ENCODE measurements around the gene TSPAN18. TPM values are rescaled to one million over a fixed set of nuclear protein-coding genes. Genes with fewer than 3 reads are reported as not detected.
A peak's percentile ranks its signal among the peaks of the same experiment; 100 is the strongest.

The TSPAN18 gene
- total and polyA plus RNA-seq, 2 donors from 2014 or later: 13.8 to 38.1 TPM

DNA sequence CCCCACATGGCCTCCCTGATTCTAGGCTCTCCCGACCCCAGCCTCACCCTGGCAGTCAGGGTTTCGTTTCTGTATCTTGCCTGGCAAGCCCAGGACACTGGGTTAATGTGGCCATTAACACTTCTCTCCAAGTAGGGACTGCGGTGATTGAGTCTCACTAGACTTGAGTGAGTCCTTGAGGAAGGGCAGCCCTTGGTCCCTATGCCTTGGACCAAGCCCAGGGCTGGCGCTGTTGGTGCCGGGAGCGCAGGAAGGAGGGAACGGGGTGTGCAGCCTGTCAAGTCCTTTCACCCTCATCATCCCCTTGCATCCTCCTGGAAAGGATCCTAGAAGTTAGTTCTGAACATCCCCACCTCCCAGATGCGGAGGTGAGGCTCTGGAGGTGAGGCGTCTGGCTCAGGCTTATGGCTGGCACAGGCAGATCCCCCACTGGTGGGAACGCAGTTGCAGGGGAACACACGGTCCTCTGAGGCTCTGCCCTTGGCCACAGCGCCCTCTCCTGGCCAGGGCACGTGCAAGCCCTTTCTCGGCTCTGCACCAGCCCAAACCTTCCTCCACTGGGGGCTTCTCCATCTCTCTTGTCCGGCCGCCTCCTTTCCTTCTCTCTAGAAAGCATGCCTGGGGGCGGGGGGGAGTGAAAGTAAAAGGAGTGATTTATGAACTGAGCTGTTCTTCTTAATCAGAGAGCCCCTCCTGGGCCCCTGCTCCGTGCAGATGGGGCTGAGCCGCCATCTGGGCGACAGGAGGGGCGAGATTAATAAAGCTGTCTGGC lies 167.3 kb downstream of the TSPAN18 start:
- DNase-seq (peak in 4 of 5 donors; percentile 85 to 92 (median 89)), FAIRE-seq (no peak)
- H3K9me3 ChIP-seq (ENCODE audit: control insufficient read depth in 2 of 3, insufficient read depth in 1 of 3, low read length in 3 of 3): peaks cover 0 to 5% (median 0%) of the 10 kb centered on the region in 3 donors
- H3K27ac ChIP-seq (ENCODE audit: low read depth in 2 of 2, low read length in 2 of 2): no peak overlapping the region
- no peaks in the 10 kb centered on the region for H3K36me3 ChIP-seq (ENCODE audit: control insufficient read depth in 2 of 3, insufficient read depth in 3 of 3, low read length in 3 of 3)
- intact Hi-C loops (cut with DNase I): no loop called here
- TF ChIP-seq, protein P1, sequence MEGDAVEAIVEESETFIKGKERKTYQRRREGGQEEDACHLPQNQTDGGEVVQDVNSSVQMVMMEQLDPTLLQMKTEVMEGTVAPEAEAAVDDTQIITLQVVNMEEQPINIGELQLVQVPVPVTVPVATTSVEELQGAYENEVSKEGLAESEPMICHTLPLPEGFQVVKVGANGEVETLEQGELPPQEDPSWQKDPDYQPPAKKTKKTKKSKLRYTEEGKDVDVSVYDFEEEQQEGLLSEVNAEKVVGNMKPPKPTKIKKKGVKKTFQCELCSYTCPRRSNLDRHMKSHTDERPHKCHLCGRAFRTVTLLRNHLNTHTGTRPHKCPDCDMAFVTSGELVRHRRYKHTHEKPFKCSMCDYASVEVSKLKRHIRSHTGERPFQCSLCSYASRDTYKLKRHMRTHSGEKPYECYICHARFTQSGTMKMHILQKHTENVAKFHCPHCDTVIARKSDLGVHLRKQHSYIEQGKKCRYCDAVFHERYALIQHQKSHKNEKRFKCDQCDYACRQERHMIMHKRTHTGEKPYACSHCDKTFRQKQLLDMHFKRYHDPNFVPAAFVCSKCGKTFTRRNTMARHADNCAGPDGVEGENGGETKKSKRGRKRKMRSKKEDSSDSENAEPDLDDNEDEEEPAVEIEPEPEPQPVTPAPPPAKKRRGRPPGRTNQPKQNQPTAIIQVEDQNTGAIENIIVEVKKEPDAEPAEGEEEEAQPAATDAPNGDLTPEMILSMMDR (IDR thresholded peaks at IDR 0.05; ENCODE audit: borderline replicate concordance, extremely low read depth, insufficient read depth): peak; percentile 90
- H3K27me3 ChIP-seq (ENCODE audit: control insufficient read depth, insufficient read depth, low read length): no peaks in the 10 kb centered on the region
- peaks cover 0 to 2% (median 0%) of the 10 kb centered on the region in 3 donors for H3K4me1 ChIP-seq (ENCODE audit: control insufficient read depth in 2 of 3, insufficient read depth in 2 of 3, low read depth in 1 of 3, low read length in 3 of 3)
- no peak overlapping the region for H3K9ac ChIP-seq (ENCODE audit: low read length in 3 of 3)
- H3K4me3 ChIP-seq (ENCODE audit: low read length in 3 of 3): no peak overlapping the region

DNA sequence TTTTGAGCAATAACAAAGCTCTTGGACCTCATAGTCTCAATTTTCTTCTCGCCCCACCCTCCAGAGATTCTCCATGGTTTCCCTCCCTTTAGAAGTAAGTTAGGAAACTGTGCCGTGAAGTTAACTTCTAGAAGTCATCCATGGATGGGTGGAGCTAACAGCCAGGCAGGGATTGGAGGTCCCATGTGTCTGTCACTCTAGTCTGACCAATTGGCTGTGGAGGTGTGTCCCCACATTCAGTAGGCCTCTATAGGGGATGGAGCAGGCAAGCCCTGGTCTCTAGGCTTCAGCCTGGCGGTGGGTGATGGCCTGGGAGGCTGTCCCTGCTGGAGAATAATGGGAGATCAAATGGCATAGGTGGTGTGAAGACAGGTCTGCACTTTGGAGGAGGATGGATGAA lies 173.2 kb downstream of the TSPAN18 start:
- intact Hi-C loops (cut with DNase I): loop anchor here (10.0 kb wide), 1 partner anchor 345 kb away; no protein-coding TSS in a partner anchor
- H3K4me3 ChIP-seq (ENCODE audit: low read length in 3 of 3): no peak overlapping the region
- no peaks in the 10 kb centered on the region for H3K4me1 ChIP-seq (ENCODE audit: control insufficient read depth in 2 of 3, insufficient read depth in 2 of 3, low read depth in 1 of 3, low read length in 3 of 3)
- H3K9ac ChIP-seq (ENCODE audit: low read length in 3 of 3): no peak overlapping the region
- no peaks in the 10 kb centered on the region for H3K27me3 ChIP-seq (ENCODE audit: control insufficient read depth, insufficient read depth, low read length)
- H3K27ac ChIP-seq (ENCODE audit: low read depth in 2 of 2, low read length in 2 of 2): no peak overlapping the region
- H3K36me3 ChIP-seq (ENCODE audit: control insufficient read depth in 2 of 3, insufficient read depth in 3 of 3, low read length in 3 of 3): no peaks in the 10 kb centered on the region
- TF ChIP-seq, protein P1 (IDR thresholded peaks at IDR 0.05; ENCODE audit: borderline replicate concordance, extremely low read depth, insufficient read depth): no peak
- DNase-seq (peak in 1 of 5 donors; percentile 56), FAIRE-seq (no peak)
- peaks cover 0 to 5% (median 0%) of the 10 kb centered on the region in 3 donors for H3K9me3 ChIP-seq (ENCODE audit: control insufficient read depth in 2 of 3, insufficient read depth in 1 of 3, low read length in 3 of 3)

DNA sequence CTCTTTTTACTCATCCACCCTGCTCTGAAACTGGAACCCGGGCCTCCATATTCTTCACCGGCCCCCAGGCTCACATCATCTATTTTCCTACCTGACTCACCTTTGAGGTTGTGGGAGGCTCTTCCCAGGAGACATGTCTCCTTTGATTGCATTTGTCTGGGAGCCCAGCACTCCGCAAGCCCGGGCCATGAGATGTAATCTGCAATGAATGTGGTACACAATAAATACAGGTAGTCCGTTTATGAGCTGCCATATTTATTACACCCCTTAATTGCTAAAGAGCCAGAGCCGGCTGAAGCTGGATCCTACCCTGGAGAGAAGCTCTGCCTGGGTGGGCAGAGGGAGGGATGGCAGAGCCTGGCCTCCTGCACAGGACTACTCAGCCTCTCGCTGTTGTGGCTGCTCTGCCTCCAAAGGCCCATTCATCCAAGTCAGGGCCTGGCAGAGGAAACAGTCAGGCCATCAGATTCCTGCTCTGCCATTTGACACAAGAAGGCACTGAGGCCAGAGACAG lies 174.4 kb downstream of the TSPAN18 start:
- TF ChIP-seq, protein P1 (IDR thresholded peaks at IDR 0.05; ENCODE audit: borderline replicate concordance, extremely low read depth, insufficient read depth): no peak
- Histone ChIP-seq H3K4me1 (ENCODE audit: control insufficient read depth in 2 of 3, insufficient read depth in 2 of 3, low read depth in 1 of 3, low read length in 3 of 3) (no peaks in the 10 kb centered on the region), H3K27ac (ENCODE audit: low read depth in 2 of 2, low read length in 2 of 2) (no peak overlapping the region), H3K9ac (ENCODE audit: low read length in 3 of 3) (no peak overlapping the region), H3K36me3 (ENCODE audit: control insufficient read depth in 2 of 3, insufficient read depth in 3 of 3, low read length in 3 of 3) (no peaks in the 10 kb centered on the region), H3K27me3 (ENCODE audit: control insufficient read depth, insufficient read depth, low read length) (no peaks in the 10 kb centered on the region), H3K9me3 (ENCODE audit: control insufficient read depth in 2 of 3, insufficient read depth in 1 of 3, low read length in 3 of 3) (peaks cover 0 to 5% (median 0%) of the 10 kb centered on the region in 3 donors), H3K4me3 (ENCODE audit: low read length in 3 of 3) (no peak overlapping the region)
- DNase-seq (no peak), FAIRE-seq (no peak)
- intact Hi-C loops (cut with DNase I): loop anchor here (10.0 kb wide), 1 partner anchor 346 kb away; no protein-coding TSS in a partner anchor
